HG02840 (cell line): ENCODE data around the gene TEKT3.

Source experiments
- ATAC-seq: cut with Tn5 transposase; IDR thresholded peaks from one replicate; pipeline ENCODE4 v1.9.1; 2021; ENCODE audit warnings: mild to moderate bottlenecking, moderate library complexity, moderate number of reproducible peaks; ENCODE audit not compliant: unreplicated experiment, low FRiP score

The TEKT3 gene

DNA sequence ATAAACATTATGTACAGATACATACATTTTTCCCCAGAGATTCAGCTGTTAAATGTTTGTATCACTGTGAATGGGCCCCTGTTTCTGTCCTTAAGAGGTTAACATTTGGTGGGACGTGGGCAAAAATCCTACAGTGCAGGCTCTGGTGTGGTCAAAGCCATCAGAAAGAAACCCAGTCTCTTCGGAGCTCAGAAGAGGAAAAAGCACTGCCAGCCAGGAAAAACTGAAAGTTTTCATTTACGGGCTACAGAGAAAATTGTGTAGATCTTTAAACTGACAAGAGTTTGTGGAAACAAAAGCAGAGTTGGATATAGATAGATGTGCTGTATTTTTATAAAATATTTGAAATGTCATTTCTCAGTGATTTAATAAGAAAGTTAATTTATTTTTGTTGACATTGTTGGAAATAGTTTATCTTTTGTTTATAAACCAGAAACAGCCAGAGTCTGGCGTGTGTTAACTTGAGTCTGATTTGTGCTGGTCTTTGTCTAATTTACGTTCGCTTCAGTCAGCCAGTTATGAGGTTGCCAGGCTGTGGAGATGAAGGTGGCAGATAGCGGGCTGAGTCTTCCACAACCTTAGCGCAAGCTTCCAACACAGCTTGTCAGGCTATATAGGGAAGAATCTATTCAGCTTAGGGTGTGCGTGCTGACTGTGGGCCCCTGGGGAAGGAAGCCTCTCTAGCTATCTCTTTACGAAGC, 9.5 kb upstream of the TEKT3 start:
- no peak for ATAC-seq

DNA sequence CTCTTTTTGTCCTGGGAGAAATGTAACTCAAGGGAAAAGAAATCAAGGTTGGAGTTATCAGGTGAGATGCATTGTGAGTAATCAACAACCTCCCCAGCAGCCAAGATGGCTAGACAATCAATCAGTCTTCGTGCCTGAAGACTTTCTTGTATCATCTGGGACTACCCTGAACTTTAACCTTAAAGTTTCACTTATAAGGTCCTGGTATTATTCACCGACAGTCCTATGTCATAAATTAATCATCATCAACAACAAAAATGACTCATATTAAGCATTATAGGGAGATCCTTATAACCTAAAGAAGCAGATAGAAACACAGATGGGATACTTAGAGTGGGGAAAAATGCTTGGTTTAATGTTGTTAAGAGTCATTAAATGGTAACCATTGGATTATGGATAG, 7.7 kb upstream of the TEKT3 start:
- ATAC-seq: no peak

DNA sequence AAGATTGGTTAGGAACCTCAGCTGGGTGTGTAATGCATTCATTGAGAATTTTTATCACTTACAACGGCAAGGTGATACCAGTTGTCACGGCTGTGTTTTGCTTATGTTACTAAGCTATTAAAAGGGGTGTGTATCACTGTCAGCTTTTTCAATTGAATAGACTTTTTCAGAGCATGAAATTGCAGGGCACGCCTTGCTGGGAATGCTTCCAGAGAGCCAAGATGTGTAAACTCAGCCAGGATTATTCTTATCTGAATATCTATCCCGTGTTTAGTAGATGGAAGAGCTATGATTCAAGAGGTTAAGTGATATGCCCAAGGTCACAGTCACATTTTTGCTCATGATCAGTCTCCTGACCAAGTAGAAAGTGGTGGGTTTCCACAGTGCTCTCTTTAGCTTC, 6.6 kb upstream of the TEKT3 start:
- no peak for ATAC-seq

DNA sequence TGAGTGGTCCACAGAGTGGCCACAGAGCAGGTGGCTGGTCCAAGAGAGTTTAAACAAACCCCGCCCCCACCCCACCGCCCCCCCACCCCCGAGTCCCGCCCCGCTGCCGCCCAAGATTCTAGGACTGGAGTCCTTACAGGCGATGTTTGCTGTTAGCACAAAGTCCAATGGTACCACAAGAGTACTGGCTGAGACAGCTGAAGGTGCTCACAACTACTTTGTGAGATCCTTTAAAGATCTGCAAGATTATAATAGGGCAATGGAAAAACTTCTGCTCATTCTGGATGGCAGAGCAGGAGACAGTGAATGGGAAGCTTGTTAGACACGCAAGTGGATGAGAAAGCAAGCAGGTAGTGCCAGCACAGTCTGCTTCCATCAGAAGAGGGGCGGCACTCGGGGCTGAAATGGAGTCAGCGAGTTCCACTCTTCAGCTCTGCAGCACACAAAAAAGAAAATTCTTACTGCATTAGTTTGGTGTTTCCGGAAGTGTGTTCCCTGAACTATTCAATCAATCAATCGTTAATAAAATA, 4.7 kb upstream of the TEKT3 start:
- no peak for ATAC-seq

DNA sequence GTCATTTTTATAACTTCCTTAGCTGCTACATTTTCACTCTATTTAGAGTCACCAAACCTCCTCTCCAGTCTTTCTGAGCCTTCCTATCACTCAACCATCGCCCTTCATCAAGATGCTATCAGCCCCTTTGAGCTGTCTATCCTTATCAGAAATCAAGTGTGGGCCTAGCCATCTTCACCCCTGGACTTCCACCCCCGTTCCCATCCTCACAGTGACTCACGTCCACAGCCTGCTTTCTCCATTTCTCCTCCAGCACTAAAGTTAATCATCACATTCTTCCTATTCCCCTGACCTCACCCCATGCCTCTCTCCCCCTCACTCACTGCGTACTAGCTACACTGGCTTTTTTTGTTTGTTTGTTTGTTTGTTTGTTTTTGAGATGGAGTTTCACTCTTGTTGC, 2.4 kb upstream of the TEKT3 start:
- ATAC-seq: no peak

DNA sequence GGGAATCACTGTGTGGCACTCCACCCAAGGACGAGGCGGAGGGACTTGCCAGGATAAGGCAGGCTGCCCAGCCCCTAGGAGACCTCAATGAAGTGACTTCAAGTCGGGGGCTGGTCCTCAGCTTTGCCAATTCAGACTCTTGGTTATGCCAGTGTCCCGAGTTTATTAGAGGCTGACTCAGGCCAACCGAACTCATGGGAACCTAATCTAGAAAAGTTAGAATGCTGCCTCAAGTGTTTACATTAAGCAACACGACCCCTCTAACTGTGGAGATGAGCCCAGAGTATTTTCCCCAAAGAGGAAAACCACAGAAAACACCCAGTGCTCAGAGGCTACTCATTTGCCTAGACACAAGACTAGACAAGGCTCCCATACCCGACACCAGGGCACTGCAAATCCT, 1.1 kb upstream of the TEKT3 start:
- no peak for ATAC-seq

DNA sequence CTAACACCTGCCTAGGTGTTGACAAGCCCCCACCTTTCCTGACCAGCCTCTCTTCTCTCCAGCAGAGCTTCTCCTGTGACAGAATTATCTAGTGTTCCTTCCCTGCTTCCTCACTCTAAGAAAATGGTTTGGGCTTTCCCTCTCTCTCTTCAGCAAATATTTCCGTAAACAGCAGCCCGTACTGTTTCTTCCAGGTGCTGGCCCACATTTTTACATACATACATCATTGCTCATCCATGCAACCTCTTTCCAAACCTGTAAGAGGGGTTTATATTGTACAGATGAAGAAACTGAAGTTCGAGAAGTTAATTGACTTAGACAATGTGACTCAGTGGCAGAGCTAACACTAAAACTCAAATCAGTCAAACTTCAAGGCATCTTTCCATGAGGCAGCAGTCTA, 569 bp upstream of the TEKT3 start:
- no peak for ATAC-seq

DNA sequence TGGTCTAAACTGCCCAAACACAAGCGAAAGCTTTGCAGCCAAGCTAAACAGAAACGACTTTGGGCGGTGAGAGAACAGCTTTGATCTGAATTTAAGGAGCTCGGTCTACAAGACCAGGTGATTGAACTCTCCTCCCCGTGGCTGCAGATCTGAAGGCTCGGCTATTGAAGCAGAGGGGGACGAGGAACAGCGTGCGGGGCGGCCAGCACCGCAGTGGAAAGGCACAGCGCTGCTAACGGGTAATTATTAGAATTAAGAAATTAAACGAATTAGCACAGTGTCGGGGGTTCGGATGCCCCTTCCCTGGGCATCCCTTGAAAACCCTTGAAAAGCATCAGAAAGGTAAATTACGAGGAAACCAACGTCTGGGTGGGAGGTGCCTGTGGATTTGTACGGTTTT, 431 bp downstream of the TEKT3 start:
- no peak for ATAC-seq

DNA sequence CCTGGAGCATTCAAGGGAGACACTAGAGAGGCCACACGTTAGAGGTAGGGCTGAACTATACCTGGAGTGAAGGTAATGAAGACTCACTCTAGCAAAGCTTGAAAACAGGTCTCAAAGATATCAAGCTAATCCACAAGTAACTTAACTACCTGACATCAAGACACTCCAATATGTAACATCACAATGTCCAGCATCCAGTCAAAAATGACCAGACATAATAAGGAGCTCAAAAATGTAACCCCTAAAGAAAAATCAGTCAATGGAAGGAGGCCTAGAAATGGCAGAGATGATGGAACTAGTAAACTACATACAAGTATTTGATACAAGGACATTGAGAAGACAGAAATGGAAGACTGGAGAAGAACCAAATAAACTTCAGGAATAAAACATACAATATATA, 6.0 kb downstream of the TEKT3 start:
- ATAC-seq: no peak

DNA sequence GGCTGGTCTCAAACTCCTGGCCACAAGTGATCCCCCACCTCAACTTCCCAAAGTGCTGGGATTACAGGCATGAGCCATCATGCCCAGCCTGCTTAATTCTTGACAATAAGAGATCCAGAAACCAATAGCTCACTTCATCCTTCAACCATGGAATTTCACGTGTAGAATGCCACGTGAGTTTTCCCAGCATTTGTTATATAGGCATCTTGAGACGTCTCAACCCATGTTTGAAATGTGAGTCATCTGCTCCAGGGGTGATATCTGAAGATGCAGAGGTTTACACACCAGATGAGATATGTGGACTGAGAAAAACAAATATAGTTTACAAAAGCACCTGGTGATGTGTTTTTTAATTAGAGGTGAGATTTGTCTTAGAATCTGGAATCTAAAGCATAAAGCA, 7.1 kb downstream of the TEKT3 start:
- no peak for ATAC-seq

DNA sequence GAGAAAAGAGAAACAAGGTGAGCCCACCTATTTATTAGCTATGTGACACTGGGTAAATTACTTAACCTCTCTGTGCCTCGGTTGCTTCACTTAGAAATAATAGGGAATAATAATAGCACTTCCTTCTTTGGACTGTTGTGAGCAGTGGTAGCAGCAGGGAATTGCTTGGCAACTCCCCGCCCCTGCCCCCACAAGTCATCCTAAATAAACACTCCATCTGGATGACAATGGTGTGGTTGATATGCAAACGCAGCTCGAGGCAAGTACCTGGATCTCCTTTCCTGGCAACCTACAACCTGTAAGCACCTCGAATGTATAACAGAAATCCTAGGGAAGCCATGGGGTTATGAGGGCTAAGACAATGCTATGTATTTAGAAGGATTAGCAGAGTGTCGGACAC, 9.1 kb downstream of the TEKT3 start:
- no peak for ATAC-seq

DNA sequence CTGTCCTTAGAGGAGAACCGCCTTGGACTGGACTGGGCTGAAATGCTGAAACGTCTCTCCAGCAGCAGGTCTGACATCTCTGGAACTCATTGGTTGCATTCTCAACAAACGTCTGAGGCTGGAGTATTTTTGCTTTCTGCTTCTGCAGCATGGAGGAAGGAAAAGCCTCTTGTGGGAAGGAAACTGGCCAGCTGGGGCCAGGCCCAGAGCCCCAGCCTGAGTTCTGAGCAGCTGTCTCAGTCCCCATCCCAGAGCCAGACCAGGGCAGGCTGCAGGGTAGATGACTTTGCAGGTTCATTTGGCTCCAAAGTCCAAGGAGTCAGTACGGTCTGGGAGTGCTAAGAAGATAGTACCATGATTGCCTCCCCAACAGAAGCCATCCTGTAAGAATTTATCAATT, 18.3 kb downstream of the TEKT3 start:
- ATAC-seq: no peak

DNA sequence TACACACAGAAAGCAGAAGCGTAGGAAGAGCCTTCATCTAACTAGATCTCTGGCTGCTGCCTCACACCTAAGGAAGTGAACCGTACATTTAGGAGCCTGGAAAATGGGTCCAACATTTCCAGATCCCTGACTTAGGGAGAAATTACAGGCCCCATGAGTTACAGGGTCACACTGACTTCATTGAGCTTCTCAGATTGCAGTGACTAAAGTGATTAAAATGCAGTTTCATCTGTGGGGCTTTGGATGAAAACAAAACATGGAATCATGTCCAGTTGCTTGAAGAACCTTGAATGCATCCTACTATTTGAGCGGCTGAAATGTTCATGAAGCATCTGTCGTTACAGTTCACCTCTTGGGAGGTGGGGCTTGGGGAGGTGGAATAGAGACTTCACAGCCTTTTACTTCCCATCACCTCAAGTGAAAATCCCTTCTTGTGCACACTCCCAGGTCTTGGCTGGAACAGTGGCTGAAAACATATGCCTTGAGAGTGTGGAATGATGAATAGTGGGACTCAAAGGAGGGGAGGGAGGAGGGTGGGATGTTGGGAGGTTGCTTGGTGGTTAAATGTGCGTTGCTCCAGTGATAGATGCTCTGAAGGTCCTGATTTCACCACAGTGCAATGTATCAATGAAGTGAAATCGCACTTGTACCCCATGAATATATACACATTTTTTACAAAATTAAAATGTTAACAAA, 19.7 kb downstream of the TEKT3 start:
- no peak for ATAC-seq

DNA sequence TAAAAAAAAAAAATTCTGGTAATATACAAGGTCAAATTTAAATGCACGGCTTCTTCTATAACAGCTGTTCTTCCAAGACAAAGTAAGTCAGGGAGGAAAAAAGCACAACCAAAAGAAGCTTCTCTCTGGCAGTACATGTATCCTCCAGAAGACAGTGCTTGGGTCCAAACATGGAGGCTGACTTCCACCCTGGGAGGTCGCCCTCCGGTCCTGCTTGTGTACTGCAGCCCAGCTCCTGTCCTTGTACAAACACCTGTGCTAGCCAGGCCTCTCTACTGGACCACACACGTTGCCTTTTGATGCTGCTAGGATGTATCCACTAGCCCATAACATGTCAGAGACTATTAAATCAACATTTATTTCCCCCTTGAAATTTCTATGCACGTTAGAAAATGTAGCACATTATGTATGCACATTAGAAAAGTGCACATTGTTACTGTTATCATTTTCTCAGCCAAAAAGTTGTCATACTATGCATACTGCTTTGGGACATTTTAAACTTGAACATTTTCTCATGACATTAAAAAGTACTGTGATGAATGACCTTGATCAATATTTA, 21.9 kb downstream of the TEKT3 start:
- ATAC-seq: no peak

DNA sequence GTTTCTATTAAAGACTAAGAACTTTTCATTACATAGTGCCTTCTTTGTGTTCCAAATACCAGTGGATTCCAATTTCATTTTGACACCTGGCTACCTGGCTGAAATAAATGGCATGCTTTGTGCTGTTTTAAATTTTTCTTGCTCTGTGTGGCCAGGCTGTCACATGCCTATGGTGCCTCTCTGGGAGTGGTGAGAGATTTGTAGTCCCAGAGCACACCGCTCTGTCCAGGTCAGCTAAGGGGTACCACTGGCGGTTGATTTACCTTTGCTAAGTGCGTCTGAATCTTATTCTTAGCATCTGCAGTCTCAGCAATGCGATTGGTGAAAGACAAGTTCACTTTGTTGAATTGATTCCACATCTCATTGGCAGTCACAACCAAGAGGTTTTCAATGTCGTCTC, 29.4 kb downstream of the TEKT3 start:
- no peak for ATAC-seq

DNA sequence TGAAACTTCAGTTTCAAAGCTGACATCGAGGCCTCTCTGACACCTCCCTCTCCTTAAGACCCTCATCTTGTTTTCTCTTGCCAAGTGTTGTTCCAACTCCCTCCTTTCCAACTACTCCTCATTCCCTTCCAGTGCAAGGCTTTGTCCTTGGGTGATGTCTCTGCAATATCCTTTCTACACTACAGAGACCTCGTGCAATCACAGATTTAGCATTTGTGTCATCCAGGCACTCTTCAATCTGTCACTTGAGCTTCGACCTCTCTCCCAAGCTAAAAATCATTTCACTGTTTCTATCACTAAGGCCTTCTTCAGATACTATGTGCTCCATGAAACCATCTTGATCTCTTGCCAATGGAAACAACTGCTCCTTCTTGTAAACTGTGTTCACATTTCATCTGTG, 31.6 kb downstream of the TEKT3 start:
- no peak for ATAC-seq

DNA sequence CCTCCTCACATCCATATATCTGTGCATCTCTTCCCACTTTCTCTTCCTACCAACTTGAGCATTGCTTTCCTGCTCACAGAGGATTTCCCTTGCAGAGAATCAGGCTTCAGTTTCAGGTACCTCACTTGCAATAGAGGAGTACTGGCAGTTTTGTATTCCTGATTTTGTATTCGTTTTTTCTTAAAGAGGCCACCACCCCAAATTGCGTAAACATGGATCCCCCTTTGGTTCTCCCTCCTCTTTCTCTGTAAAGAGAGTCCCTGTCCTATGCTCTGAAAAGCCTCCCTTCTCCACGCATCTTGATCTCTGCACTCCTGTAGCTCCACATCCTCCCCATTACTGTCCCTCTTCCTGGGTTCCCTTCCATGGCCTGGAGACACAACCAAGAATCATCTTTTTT, 32.2 kb downstream of the TEKT3 start:
- no peak for ATAC-seq

DNA sequence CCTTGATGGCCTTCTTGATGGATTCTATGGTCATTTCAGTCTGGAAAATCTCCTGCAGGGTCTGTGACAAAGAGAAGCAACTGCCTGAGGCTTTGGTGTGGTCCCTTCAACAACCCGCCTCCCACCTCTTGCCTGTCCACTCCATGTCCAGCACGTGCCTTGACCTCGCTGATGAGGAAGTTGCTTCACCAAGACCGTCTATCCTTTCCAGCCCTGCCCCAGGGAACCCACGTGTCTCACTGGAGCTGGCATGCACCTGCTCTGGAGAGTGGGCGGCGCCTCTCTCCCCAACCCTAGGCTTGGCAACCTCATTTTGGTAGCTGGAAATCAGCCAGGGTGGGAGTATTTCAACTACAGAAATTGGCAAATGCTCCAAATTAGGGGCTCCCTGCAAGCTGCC, 32.6 kb downstream of the TEKT3 start:
- no peak for ATAC-seq

DNA sequence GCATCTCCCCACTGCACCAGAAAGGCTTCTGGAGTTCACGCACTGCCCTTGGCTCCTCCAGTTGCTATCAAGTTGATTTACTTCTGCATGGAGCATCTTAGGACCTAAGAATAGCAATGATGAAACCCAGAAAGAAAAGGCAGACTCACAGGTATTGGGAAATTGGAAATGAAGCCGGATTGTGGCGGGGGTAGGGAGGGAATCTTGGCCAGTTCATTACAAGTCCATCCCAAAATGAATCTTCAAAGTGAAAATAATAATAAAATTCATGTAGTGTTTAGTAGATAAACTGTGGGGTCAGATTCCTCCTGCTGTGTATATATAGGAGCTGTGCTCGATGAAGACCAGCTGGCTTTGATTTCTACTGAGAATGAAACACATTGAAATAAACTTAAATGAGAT, 33.7 kb downstream of the TEKT3 start:
- ATAC-seq: no peak

DNA sequence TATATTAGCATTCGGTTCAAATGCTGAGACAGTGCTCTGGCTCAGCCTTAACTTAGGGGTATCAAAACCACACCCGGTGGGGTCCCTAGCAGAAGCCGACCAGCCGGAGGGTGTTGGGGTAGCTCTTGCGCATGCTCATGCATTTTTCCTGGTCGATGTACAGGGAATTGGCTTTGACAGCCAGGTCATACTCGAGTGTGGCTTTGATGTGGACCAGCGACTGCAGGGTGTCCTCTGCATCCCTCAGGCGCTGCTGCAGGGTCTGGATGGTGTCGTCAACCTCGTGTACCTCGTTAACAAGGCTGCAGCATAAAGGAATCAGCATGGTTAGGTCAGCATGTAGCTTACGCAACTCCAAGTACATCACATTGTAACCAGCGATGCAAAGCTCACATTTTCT, 37.5 kb downstream of the TEKT3 start:
- ATAC-seq: no peak

DNA sequence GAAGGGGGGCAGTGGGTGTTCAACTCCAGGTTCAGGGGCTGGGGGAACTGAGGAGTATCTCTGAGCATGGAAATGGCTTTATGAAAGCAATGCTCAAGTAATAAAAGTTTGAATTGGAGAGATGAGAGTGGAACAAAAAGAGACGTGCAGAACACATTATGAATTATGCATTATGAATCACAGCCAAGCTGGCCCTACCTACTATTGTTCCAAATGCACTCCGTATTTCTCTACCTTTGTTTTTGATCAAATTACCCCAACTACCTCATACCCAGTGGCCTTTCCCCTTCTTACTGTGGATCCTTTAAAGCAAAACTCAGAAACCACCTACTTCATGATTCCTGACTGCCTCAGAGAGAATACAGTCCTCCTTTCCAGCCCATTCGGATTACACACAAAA, 38.1 kb downstream of the TEKT3 start:
- no peak for ATAC-seq

DNA sequence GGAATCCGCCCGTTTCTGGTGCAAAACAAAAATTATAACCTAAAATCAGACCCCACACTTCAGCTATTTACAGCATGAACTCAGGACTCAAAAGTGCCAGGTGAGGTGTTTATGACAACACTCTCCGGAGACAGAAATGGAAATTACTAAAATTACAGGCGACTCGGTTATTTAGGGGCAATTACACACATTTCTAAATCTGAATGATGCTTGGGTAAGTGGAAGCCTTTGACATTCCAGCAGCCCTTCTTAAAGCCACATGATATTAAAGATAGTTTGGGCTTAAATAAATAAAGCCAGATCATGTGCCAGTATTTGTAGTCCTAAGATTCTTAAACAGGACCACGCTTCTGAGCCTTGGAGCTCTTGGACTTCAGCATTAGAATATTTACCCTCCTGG, 39.6 kb downstream of the TEKT3 start:
- no peak for ATAC-seq
